T-helper 1 cell (primary cell): ENCODE results near the gene ST14.
A peak's percentile ranks its signal among the peaks of the same experiment; 100 is the strongest.

Experiments
- DNase-seq, 5 donors: peaks; one replicate each; pipeline ENCODE4 v3.0.0-alpha.2; 2012 to 2020

ST14 gene

GRCh38 chr11:130136107-130136506 is 23.5 kb upstream of the ST14 start:
- no peak for DNase-seq

DNA sequence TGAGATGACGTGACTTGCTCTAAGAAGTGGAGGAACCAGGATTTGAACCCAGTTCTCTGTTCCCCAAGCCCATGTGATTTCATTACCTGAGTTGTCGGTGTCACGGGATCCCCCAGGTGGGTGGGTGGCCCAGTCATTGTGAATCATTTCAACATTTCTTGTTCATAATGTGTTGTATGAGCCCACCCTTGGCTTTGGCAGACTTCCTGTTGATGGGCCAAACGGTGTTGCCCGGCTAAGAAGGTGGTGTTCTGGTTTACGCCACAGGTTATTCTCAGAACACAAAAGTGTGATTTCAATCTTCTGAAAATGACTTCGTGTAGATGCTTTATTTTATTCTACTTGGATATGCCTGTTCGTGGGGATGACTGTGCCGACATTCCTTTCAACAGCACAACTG is 21.6 kb upstream of the ST14 start:
- DNase-seq, result no peak

- no peak for DNase-seq
Observed at GRCh38 chr11:130139401-130139800, 20.2 kb upstream of the ST14 start.

- DNase-seq, result no peak
Observed at GRCh38 chr11:130141561-130142341, 17.8 kb upstream of the ST14 start.

GRCh38 chr11:130144141-130144540 is 15.4 kb upstream of the ST14 start:
- no peak for DNase-seq

- DNase-seq, result no peak
Observed at GRCh38 chr11:130144861-130145281, 14.7 kb upstream of the ST14 start.

DNA sequence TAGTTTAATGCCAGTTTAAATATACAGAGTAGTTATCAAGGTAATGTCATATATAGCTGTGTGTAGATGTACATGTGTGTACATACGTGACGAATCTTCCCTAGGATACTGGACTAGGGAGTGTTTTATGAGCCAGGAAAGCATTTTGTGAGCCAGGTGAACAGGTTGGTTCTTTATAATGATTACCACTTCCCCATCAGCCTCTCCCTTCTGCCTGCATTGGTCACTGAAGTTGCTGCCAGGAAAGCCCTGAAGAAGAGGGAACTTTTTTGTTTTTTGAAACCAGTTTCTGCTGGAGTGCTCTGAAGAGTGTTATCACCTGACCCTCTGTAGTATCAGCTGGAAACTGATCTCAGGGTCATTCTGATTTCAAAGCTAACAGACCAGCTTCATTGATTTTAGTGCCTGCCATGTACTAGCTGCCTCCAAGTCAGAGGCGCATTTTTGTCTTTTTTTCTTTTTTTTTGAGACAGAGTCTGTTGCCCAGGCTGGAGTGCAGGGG is 14.2 kb upstream of the ST14 start:
- no peak for DNase-seq

DNA sequence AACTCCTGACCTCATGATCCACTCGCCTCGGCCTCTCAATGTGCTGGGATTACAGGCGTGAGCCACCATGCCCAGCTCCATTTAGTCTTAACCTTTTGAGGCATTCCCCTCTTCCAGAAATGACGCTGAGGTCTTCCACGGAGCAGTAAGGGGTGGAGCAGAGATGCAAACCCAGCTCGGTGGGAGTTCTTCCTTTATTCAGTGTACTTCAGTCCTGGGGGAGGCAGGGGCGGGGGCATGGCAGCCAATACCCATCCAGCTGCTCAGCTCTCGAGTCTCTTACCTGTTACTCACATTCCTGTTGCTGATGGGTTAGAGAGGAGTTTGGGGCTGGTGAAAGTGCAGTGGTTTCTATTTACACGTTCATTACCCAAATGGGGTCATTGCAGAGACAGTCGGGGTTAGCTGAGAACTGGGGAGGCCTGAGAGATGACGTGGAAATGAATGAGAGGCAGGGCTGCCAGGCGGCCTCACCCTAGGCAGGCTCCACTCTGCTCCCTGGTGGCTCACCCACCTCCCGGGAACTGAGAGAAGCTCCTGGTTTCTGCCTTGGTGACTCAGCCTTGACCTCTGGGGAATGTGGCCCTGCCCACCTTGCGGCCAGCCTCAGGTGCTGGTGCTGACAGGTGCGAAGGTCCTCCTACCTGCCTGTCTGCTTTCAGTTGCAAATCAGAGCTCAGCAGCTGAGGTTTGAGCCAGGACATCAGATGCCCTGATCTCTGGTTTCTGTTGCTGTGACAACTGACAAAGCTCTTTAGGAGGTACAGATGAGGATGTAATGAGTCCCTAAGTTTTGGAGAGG is 13.4 kb upstream of the ST14 start:
- DNase-seq, result no peak

DNA sequence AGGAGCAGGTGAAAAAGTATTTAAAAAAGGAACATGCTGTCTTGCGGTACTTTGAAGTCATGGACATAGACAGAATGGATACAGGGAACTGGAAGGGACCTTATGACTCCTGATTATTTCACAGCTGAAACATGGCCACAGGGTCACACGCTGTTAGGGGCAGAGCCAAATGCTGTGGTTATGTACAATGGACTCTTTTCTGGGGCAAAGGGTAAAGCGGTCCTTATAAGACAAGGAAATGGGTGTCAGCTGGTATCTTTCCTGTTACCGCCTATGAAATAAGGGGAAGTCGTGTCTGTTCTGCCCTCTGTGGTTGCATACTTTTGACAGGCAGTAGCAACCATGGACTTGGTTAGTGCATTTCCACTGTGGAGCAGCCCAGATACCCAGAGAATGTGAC is 12.8 kb upstream of the ST14 start:
- peak in 1 of 5 donors; percentile 69 for DNase-seq

DNA sequence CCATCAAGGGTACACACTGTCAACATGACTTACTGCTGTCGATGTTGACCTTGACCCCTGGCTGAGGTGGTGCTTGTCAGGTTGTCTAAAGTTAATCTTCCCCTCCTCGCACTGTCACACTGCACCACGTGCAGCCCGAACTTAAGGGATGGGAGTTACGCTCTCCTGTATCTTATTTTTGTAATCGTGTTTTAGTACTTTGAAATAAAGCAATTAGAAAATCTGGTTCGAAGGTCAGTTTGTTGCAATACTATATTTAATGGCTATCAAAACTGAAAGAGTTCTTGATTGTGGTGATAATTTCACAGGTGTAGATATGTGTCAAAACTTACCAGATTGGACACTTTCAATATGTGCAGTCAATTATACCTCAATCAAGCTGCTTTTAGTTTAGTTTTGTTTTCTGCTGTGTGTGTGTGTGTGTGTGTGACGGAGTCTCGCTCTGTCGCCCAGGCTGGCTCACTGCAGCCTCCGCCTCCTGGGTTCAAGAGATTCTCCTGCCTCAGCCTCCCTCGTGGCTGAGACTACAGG is 10.7 kb upstream of the ST14 start:
- DNase-seq, result no peak

DNA sequence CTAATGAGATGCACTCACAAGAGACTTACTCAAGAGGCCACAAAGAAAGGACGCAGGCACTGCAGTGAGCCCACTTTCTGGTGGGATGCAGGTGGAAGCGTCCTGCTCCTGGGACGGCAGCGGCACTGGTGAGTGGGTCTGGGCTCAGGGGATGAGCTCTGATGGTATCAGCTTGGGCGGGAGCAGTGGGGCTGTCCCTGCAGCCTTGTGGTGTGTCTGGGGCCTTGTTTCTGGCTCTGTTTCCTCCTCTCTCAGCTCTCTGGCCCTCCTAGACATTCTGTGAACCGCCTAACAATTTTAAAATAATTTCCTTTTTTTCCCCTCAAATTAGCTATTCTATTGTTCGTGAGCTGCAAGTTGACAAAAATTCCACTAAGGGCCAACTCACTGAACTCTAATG is 8.8 kb upstream of the ST14 start:
- DNase-seq, result no peak

- no peak for DNase-seq
Observed at GRCh38 chr11:130151196-130151595, 8.4 kb upstream of the ST14 start.

DNA sequence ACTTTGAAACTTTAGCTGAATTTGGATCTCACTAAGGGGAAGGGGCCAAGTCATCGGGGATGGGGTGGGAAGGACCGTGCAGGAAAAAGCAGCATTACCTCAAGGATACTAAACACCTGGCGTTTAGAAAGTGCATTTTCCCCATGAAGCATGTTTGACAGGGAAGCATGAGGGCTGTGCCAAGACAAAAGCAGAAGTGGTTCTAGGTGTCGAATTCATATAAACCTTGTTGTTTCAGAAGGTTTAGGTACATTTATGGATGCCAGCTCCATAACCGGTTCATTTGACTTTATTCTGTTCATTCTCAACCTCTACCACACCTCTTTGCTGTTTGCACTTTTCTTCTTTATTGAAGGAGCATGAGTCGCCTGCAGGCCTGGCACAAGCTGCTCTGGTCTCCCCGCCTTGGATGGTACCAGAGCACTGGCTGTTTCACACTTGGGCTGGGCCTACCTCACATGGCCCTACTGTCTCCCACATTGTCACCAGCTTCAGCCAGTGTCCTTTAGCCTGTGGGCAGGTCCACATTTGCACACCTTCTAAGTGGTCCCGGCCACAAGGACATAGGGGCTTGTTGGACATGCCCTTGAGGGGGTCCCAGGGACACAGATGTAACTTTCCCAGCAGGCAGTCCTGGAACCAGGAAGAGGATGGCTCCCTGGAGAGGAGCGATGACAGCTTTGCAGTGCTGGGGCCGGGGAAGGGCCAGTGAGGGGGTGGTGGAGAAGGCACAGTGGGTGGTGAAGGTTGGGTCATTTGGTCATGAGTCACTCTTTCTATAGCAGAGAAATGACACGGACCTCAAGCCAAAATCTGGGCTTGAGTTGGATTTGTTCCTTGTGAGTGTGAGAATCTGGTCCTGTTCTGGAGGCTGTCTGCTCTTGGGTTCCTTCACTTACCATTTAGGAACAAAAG is 3.2 kb upstream of the ST14 start:
- DNase-seq, result no peak

- no peak for DNase-seq
Observed at GRCh38 chr11:130157101-130157500, 2.5 kb upstream of the ST14 start.

GRCh38 chr11:130157840-130158239 is 1.7 kb upstream of the ST14 start:
- DNase-seq, result no peak

DNA sequence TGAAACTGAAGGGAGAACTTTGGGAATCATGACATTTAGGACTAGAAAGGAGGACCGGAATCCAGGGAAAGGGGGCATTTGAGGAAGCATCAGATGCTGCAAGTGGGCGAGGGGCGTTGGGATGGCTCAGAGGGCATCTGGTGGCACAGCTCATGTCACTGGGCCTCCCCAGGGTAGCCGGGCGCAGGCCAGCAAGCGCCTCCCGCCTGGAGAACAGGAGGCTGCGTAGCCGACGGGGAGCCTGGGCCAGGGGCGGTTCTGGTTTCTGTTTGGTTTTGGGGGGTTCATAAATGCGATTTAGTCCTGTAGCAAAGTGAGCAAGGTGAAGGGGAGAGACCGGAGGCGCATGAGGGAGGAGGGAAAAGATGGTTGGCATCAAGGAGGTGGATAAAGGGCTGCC is 443 bp upstream of the ST14 start:
- no peak for DNase-seq

- DNase-seq, result no peak
Observed at GRCh38 chr11:130160498-130161155, 1.0 kb downstream of the ST14 start.

GRCh38 chr11:130161441-130162145 is 2.0 kb downstream of the ST14 start:
- DNase-seq, result no peak

GRCh38 chr11:130162733-130163132 is 3.2 kb downstream of the ST14 start:
- no peak for DNase-seq

GRCh38 chr11:130163346-130164220 is 4.0 kb downstream of the ST14 start:
- no peak for DNase-seq
